HUES48 (cell line): Measurements from ENCODE around the gene MVD.

Experiments
- H3K27ac ChIP-seq: one replicate; pipeline ENCODE4 v1.7.0; 2013; ENCODE audit warnings: low read depth, low read length, inconsistent platforms
- H3K27me3 ChIP-seq: 2 replicates; pipeline ENCODE4 v1.6.1; 2013; ENCODE audit warnings: mild to moderate bottlenecking, low read length; ENCODE audit not compliant: control insufficient read depth, insufficient read depth
- H3K36me3 ChIP-seq: 2 replicates; pipeline ENCODE4 v1.6.1; 2013; ENCODE audit warnings: low read length; ENCODE audit not compliant: control insufficient read depth, insufficient read depth
- H3K4me1 ChIP-seq: 2 replicates; pipeline ENCODE4 v1.6.1; 2013; ENCODE audit warnings: mild to moderate bottlenecking, low read length; ENCODE audit not compliant: control insufficient read depth, insufficient read depth
- H3K4me3 ChIP-seq: 2 replicates; pipeline ENCODE4 v1.5.1; 2013; ENCODE audit warnings: mild to moderate bottlenecking, low read depth, low read length
- H3K9ac ChIP-seq: 2 replicates; pipeline ENCODE4 v1.6.1; 2013; ENCODE audit warnings: mild to moderate bottlenecking, low read depth, low read length, moderate library complexity
- H3K9me3 ChIP-seq: 2 replicates; pipeline ENCODE4 v1.6.1; 2013; ENCODE audit warnings: low read length; ENCODE audit not compliant: control insufficient read depth, insufficient read depth

MVD gene

GRCh38 chr16:88665148-88665547, 2.3 kb upstream of the MVD start:
- Histone ChIP-seq H3K9me3 (no peaks in the 10 kb centered on the region), H3K9ac (no peak overlapping the region), H3K27ac (no peak overlapping the region), H3K4me1 (peaks cover 4% of the 10 kb centered on the region; the same call in 1 of the 2 replicates), H3K4me3 (no peak overlapping the region), H3K36me3 (0 out of 2 replicates have a peak, but pooled peaks cover 6% of the 10 kb centered on the region), H3K27me3 (no peaks in the 10 kb centered on the region)

- Histone ChIP-seq H3K4me1 (peaks cover 4% of the 10 kb centered on the region; the same call in 1 of the 2 replicates), H3K36me3 (peaks cover 17% of the 10 kb centered on the region), H3K9me3 (no peaks in the 10 kb centered on the region), H3K27me3 (no peaks in the 10 kb centered on the region), H3K4me3 (peak overlapping the region; percentile 96), H3K27ac (peak overlapping the region; percentile 85), H3K9ac (peak overlapping the region; percentile 36; the same call in 1 of the 2 replicates)
Observed at GRCh38 chr16:88662222-88662842, 559 bp downstream of the MVD start.

DNA sequence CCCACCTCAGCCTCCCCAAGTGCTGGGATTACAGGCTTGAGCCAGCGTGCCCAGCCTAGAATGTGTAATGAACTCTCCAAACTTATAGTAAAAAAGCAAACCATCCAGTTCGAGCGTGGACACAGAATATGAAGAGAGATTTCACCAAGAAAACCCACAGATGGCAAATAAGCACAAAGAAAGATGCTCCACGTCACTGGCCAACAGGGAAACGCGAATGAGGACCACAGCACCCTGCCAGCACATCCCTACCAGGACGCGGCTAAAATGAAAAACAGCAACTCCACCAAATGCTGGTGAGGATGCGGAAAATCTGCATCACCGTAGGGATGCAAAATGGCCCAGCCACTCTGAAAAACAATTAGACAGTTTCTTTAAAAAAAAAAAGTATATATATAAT, 1.4 kb downstream of the MVD start:
- Histone ChIP-seq H3K9me3 (no peaks in the 10 kb centered on the region), H3K27me3 (no peaks in the 10 kb centered on the region), H3K36me3 (peaks cover 26% of the 10 kb centered on the region), H3K4me1 (peaks cover 4% of the 10 kb centered on the region; the same call in 1 of the 2 replicates), H3K4me3 (no peak overlapping the region), H3K9ac (no peak overlapping the region), H3K27ac (no peak overlapping the region)

- Histone ChIP-seq H3K9me3 (no peaks in the 10 kb centered on the region), H3K27me3 (no peaks in the 10 kb centered on the region), H3K36me3 (peaks cover 42% of the 10 kb centered on the region), H3K4me1 (peaks cover 4% of the 10 kb centered on the region; the same call in 1 of the 2 replicates), H3K27ac (no peak overlapping the region), H3K4me3 (no peak overlapping the region), H3K9ac (no peak overlapping the region)
Observed at GRCh38 chr16:88659160-88659559, 3.7 kb downstream of the MVD start.

DNA sequence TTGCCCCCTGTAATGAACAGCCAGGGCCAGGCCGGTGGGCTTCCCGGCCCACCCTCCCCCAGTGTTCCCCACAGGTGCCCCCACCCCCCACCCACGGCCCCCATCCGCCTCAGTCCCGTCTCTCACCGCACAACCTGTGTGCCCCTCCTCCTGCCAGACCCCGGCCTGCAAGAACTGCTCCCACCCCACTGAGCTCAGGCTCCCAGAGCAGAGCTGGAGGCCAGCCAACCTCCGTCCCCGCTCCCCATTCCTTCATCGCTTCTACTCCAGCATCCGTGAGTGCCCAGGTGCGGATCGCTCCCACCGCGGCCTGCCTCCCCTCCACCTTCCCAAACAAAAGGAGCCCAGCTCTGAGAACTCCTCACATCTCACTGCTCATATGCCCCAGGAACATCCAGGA, 4.2 kb downstream of the MVD start:
- Histone ChIP-seq H3K27ac (no peak overlapping the region), H3K4me3 (no peak overlapping the region), H3K4me1 (peaks cover 4% of the 10 kb centered on the region; the same call in 1 of the 2 replicates), H3K36me3 (peaks cover 46% of the 10 kb centered on the region), H3K9me3 (no peaks in the 10 kb centered on the region), H3K27me3 (no peaks in the 10 kb centered on the region), H3K9ac (no peak overlapping the region)

DNA sequence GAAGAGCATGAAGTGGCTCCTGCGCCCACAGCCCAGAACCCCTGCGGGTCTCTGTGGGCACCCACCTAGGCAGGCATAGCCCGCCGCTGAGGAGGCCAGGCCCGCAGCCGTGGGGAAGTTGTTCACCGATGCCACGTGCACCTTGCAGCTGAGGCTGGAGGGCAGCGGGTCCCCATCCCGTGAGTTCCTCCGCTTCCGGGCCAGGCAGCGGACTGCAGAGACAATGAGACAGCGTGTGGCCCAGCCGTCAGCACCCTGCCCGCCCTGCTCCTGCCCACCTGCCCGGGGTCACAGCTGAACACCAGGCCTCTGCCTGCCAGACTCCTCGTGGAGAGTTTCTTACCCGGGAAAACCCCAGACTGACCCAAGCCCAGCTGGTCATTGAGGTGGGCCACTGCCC, 5.5 kb downstream of the MVD start:
- H3K9me3 ChIP-seq = no peaks in the 10 kb centered on the region
- peaks cover 4% of the 10 kb centered on the region; the same call in 1 of the 2 replicates for H3K4me1 ChIP-seq
- peaks cover 57% of the 10 kb centered on the region for H3K36me3 ChIP-seq
- no peak overlapping the region for H3K9ac ChIP-seq
- no peak overlapping the region for H3K27ac ChIP-seq
- no peak overlapping the region for H3K4me3 ChIP-seq
- no peaks in the 10 kb centered on the region for H3K27me3 ChIP-seq

DNA sequence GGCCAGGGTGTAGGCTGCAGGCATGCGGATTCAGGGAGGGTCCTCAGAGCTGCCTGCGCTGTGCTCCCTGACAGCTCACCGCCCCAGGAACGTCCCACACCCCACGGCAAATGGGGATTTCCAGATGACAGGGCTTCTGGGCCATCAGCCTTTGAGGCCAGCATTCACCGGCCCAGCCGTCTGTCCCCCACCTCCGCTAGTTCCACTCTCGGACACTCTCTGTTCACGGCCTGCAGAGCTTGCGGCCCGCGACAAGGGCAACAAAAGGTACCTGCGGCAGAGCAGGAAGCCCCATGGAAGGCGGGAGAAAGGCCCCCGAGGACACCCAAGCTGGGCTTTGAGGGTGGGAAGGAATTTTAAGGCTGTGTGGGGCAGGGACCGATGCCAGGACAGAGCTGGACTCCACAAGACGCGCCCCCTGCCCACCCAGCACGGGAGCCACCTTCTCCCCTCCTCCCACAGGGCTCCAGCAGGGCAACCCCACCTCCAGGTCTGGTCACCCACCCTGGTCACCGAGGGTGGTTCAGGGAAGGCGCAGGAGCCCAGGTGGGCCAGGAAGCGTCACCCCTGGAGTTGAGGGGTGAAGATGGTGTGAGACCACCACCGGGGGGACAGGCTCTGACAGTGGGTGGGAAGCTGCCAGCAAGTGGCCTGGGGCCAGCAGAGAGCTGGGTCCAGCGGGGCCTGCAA, 6.5 kb downstream of the MVD start:
- no peak overlapping the region for H3K4me3 ChIP-seq
- H3K36me3 ChIP-seq = peaks cover 58% of the 10 kb centered on the region
- H3K9me3 ChIP-seq = no peaks in the 10 kb centered on the region
- no peaks in the 10 kb centered on the region for H3K27me3 ChIP-seq
- no peak overlapping the region for H3K9ac ChIP-seq
- H3K27ac ChIP-seq = no peak overlapping the region
- H3K4me1 ChIP-seq = peaks cover 1% of the 10 kb centered on the region

- H3K36me3 ChIP-seq = peaks cover 58% of the 10 kb centered on the region
- H3K27me3 ChIP-seq = no peaks in the 10 kb centered on the region
- H3K27ac ChIP-seq = no peak overlapping the region
- H3K9me3 ChIP-seq = no peaks in the 10 kb centered on the region
- peaks cover 6% of the 10 kb centered on the region for H3K4me1 ChIP-seq
- no peak overlapping the region for H3K9ac ChIP-seq
- no peak overlapping the region for H3K4me3 ChIP-seq
Observed at GRCh38 chr16:88655733-88656281, 7.1 kb downstream of the MVD start.

- Histone ChIP-seq H3K9me3 (no peaks in the 10 kb centered on the region), H3K9ac (no peak overlapping the region), H3K27ac (no peak overlapping the region), H3K36me3 (peaks cover 58% of the 10 kb centered on the region), H3K4me1 (peaks cover 6% of the 10 kb centered on the region), H3K27me3 (no peaks in the 10 kb centered on the region), H3K4me3 (no peak overlapping the region)
Observed at GRCh38 chr16:88655053-88655732, 7.7 kb downstream of the MVD start.

- no peak overlapping the region for H3K4me3 ChIP-seq
- no peaks in the 10 kb centered on the region for H3K9me3 ChIP-seq
- H3K9ac ChIP-seq = no peak overlapping the region
- no peak overlapping the region for H3K27ac ChIP-seq
- H3K4me1 ChIP-seq = peaks cover 6% of the 10 kb centered on the region
- H3K27me3 ChIP-seq = no peaks in the 10 kb centered on the region
- H3K36me3 ChIP-seq = peaks cover 58% of the 10 kb centered on the region
Observed at GRCh38 chr16:88654363-88655052, 8.4 kb downstream of the MVD start.
